IPS-11a (cell line): ENCODE results near the gene SMAD3.

Experiments
- H3K4me3 ChIP-seq: one replicate; pipeline ENCODE4 v1.5.1; 2013; ENCODE audit warnings: low read depth, low read length, control low read depth

SMAD3 gene

GRCh38 chr15:67080118-67080899, 14.9 kb downstream of the SMAD3 start:
- H3K4me3 ChIP-seq, result no peak overlapping the region

GRCh38 chr15:67080900-67081431, 15.6 kb downstream of the SMAD3 start:
- H3K4me3 ChIP-seq, result no peak overlapping the region

DNA sequence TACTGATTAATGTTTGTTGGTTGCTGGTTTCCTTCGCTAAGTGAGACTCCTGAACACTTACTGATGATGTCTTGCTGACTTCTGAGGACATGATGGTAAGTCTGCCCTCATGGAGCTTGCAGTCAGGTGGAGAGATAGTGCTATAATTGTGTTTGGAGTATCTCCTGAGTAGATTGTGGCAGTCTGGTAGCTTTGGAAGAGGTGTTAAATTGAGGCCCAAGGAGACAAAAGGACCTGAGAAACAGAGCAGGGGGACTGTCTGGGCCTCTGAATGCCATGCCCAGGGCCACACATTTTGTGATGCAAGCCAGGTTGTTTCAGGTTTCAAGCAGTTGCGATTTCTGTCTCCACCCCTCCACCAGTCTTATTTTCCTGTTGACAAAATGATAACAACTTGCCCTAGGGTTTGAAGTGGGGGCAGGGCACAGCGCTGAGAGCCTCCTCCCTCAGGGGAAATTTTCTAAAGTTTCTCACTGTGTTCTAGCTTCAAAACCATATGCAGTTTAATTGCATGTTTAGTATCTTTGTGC, 16.7 kb downstream of the SMAD3 start:
- H3K4me3 ChIP-seq, result no peak overlapping the region

GRCh38 chr15:67083135-67083762, 17.8 kb downstream of the SMAD3 start:
- no peak overlapping the region for H3K4me3 ChIP-seq

DNA sequence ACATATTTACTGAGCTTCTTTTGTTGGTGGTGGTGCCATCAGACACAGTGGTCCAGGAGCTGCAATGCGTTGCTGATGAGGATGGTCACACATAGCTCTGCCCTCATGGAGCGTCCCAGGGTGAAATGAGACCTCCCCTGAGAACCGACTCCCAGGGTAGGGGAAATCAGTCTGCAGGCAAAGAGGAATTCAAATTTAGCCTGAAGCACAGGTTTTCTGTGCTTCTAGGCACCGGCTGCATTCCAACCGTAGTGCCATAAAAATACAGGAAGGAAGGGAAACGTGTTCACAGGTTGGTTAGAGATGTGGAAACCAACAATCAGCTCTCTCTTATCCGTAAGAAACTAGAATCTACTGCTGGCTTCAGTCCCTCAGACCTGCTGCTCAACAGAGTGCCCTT, 19.2 kb downstream of the SMAD3 start:
- no peak overlapping the region for H3K4me3 ChIP-seq

DNA sequence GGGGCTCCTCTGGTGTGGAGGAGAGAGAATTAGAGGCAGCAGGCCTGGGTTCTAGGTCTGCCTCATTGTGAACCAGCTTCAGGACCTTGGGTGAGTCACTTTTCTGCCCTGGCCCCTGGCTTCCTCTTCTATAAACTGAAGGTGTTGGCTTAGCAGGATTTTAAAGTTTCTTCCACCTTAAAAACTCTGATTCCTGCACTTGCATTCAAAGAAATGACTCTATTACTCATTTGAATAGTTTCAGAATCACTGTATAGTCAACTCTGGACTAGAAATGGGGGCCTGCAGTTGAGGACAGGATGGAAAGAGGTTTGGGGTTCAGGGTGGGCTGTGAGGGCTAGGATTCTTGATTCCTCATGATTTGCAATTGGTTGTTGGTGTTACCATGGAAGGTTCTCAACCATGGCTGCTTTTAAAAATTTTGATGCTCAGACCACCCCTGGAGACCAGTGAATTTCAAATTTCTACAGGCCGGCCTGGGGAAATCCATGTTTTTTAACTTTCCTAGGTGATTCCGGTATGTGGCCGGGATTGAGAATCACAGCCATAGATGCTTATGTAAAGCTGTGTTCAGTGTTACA, 19.9 kb downstream of the SMAD3 start:
- H3K4me3 ChIP-seq, result no peak overlapping the region

DNA sequence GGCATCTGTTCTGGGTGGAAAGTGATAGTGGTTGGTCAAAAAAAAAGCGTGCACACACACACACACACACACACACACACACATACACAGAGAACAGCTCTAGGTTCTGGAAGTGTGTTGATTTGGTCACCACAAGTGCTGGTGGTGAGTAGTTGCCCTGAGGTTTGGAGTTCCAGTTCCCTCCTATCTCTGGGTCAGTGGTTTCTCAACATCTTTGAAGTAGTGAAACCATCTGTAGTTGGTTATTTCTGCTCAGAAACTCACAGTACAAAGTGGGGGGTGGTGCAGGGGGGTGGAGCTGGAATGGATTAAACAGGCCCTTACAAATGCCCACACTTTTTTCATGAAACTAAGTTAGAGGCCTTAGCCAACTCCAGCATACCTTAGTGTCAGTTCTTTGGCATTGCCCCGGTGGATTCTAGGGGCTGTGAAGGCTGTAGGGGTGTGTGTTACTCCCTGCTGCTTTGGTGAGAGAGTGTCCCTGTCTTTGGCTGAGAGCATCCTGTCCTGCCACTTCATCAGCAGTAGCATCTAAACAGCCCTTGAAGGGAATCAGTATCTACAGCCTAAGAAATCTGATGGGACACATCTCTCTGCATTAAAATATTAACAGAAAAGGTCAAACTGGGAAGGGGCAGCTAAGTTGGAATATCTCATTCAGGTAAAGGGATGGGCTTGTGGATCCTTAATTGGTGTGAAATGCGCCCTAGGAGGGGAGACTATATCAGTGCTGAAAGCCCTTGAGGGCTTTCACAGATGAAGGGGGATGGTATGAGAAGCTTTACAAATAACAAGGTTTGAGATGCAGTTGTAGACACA, 20.6 kb downstream of the SMAD3 start:
- H3K4me3 ChIP-seq, result no peak overlapping the region

DNA sequence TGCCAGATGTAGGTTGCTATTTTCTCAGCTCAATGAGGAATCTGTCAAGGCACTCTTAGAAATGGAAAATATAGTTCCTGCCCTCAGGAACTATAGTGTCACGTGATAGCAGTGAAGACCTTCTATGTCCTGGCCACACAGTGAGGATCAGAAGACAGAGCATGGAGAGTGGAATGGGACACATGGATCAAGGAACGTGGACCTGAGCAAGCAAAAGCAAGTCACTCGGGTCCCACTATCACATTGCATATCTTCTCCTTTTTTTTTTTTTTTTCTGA, 21.2 kb downstream of the SMAD3 start:
- no peak overlapping the region for H3K4me3 ChIP-seq

- H3K4me3 ChIP-seq, result no peak overlapping the region
Observed at GRCh38 chr15:67087507-67088172, 22.2 kb downstream of the SMAD3 start.

DNA sequence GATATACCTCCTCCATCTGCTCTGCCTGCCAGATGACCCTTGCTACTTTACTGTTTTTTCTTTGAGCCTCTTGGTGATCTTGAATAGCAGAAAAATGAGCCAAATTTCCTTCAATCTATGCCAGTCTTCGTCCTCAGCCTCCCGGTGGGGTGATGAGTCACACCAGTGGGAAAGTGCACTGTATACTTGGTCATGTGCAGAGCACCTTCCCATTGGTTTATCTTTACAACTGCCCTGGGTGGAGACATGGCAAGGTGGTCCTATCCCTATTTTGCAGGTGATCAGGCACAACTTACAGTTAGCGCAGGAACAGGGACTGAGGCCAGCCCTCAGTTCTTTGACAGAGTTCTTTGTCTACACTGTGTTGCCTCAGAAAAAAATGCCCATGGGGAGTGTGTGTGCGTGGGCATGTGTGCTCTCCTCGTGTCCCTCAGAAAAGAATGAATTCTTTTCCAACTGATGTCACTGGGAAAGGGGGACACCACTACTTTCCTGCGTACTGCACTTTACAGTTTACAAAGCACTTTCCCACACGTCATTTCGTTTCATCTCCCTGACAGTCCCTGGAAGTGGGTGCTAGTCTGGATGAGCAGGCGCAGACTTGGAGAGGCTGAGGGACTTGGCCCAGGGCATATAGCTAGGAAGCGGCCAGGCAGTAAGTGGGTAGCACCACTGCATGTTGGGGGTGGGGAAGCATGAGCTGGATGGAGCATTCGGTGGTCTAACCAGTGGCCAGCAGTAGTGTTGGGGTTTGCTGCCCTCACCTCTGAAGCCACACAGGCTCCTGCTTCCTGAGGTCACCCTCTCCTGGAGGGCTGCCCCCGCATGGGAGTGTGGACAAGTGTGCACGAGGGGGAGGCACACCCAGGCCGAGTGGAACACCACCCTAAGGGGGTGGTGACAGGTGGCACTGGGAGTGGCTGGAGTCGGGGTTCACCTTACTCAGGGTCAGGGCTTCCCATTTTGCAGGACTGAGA, 24.1 kb downstream of the SMAD3 start:
- H3K4me3 ChIP-seq, result no peak overlapping the region

DNA sequence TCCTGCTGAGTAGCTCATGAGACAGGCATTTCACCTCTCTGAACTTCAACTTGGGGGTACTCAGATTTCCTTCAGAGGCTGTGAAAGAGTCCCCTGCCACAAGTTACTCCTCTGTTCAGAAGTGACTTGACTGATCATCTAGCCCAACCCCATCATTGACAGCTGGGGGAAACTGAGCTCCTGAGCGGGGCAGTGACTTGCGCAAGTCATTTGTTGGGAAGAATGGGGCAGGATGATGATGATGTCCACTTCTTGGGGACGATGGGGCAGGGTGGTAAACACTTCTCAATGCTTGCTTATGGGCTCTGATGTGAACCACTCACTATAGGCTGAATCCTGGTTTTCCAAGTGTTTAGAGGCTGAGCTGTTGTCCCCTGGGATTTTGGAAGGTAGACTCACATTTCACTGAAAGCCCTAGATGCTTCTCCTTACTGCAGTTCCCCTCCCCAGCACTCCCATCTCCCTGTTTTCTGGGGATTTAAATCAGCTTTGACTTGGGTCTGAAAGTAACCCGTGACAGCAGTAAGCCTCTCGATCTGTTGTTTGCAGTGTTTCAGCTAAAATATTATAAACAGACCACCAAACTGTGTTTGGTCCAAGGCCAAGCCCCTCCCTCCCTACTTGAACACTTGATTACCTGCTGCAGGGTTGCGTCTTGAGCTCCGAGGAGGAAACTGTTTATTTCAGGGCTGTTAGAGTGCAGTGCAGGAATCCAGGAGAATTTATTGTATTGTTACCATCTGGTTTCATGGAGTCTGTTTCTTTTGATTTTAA, 25.1 kb downstream of the SMAD3 start:
- H3K4me3 ChIP-seq, result no peak overlapping the region

- H3K4me3 ChIP-seq, result no peak overlapping the region
Observed at GRCh38 chr15:67091071-67091979, 25.9 kb downstream of the SMAD3 start.

DNA sequence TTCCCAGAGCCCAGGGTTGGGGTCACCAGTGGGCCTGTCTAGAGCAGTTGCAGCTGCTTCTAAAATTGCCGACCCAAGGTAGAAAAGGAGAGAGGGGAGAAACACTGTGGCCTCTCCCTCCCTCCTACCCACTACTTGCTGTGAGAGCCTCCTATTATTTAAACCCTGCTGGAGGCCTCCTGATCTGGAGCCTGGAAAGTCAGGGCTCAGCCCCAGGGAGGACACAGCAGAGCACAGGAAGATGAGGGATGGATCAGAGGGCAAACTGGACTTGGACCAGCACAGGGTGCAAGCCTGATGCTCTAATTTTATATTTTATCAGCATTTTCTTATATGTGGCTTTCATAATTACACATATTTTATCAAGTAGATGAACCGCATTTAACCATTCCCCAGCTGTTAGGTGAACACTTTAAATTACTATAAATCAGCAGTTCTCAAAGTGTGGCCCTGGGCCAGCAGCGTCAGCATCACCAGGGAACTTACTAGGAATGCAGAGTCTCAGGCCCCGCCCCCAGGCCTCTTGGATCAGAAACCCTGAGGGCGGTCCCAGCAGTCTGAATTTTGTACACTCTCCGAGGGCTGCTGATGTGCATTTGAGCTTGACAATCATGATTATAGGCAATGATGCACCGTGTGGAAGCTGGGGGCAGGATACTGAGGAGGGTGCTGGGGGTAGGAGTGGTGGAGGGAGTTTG, 26.7 kb downstream of the SMAD3 start:
- no peak overlapping the region for H3K4me3 ChIP-seq

GRCh38 chr15:67092752-67093503, 27.5 kb downstream of the SMAD3 start:
- no peak overlapping the region for H3K4me3 ChIP-seq

DNA sequence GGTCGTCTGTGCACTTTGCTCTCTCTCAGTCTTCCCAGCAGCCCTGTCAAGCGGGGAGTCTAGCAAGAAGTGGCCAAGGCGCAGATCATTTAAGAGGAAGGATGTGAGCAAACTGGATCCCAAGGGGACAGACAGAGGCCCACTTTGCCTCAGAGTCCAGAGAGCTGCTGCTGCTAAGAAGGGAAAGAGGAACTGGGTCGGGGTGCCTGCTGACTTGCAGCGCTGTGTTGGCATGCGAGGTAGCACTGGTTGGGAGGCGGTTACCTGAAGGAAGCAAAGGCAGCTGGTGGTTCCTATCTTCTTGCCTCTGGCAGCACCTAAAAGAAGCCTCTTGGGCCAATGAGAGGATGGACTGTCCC, 28.1 kb downstream of the SMAD3 start:
- no peak overlapping the region for H3K4me3 ChIP-seq

GRCh38 chr15:67094001-67094826, 28.8 kb downstream of the SMAD3 start:
- no peak overlapping the region for H3K4me3 ChIP-seq
